K562 (cell line): ENCODE data around the gene KLHL22. TPM values are rescaled to one million over a fixed set of nuclear protein-coding genes. Genes with fewer than 3 reads are reported as not detected.

Source experiments
- CBX1 ChIP-seq: sonication (generic); IDR thresholded peaks from 2 replicates; pipeline ENCODE4 v1.6.1; 2016; ENCODE audit warnings: antibody characterized with exemption, low read depth, mild to moderate bottlenecking
- FOXA1 ChIP-seq: fragments of 450-650 bp; IDR thresholded peaks from 2 replicates; pipeline ENCODE4 v1.6.1; 2016; ENCODE audit warnings: mild to moderate bottlenecking, borderline replicate concordance
- GABPB1 ChIP-seq: sonication (generic); formaldehyde crosslinking; IDR thresholded peaks from 2 replicates; pipeline ENCODE4 v1.8.0; 2022; ENCODE audit warnings: mild to moderate bottlenecking, missing genetic modification reagents
- KLF16 ChIP-seq: IDR thresholded peaks from 2 replicates; pipeline ENCODE4 v1.6.1; 2016; ENCODE audit warnings: antibody characterized with exemption
- MEF2D ChIP-seq: conservative IDR thresholded peaks from 2 replicates; pipeline ENCODE4 v1.6.1; 2016; ENCODE audit warnings: low read depth, missing genetic modification characterization, missing compliant biosample characterization
- MEIS2 ChIP-seq: fragments of 450-650 bp; IDR thresholded peaks from 2 replicates; pipeline ENCODE4 v1.6.1; 2014; ENCODE audit warnings: mild to moderate bottlenecking; ENCODE audit not compliant: partially characterized antibody
- NFYB ChIP-seq: IDR thresholded peaks from 2 replicates; pipeline ENCODE4 v1.6.1; 2011; ENCODE audit warnings: mild to moderate bottlenecking, moderate library complexity; ENCODE audit not compliant: insufficient read length; ENCODE audit errors: extremely low read depth
- NR1H2 ChIP-seq: sonication (generic); formaldehyde crosslinking; IDR thresholded peaks from 2 replicates; pipeline ENCODE4 v1.4.0; 2020; ENCODE audit warnings: mild to moderate bottlenecking, missing genetic modification reagents
- NUFIP1 ChIP-seq: fragments of 450-650 bp; IDR thresholded peaks from 2 replicates; pipeline ENCODE4 v1.6.1; 2018; ENCODE audit not compliant: partially characterized antibody
- PKNOX1 ChIP-seq: fragments of 450-650 bp; IDR thresholded peaks from 2 replicates; pipeline ENCODE4 v1.6.1; 2016
- POLR2H ChIP-seq: IDR thresholded peaks from 2 replicates; pipeline ENCODE4 v1.6.1; 2016; ENCODE audit warnings: missing genetic modification characterization, low read depth, mild to moderate bottlenecking, control low read depth, missing compliant biosample characterization, moderate library complexity
- RB1 ChIP-seq: fragments of 450-650 bp; IDR thresholded peaks from 2 replicates; pipeline ENCODE4 v1.6.1; 2017; ENCODE audit warnings: low read depth, mild to moderate bottlenecking
- RUNX1 ChIP-seq: sonication (generic); IDR thresholded peaks from 2 replicates; pipeline ENCODE4 v1.6.1; 2016; ENCODE audit warnings: antibody characterized with exemption, low read depth
- SMAD1 ChIP-seq: fragments of 150-350 bp; IDR thresholded peaks from 2 replicates; pipeline ENCODE4 v1.6.1; 2014; ENCODE audit warnings: low read length, low read depth; ENCODE audit not compliant: partially characterized antibody
- TEAD4 ChIP-seq, 2 experiments: sonication (generic) in 1 of 2; formaldehyde crosslinking in 1 of 2; IDR thresholded peaks; 2 replicates each; pipeline versions ENCODE4 v1.6.1 to v1.8.0; 2012 to 2022; ENCODE audit warnings: borderline replicate concordance in 1 of 2, inconsistent platforms in 1 of 2, low read length in 1 of 2, mild to moderate bottlenecking in 1 of 2, missing genetic modification reagents in 1 of 2
- YY1 ChIP-seq, 3 experiments: IDR thresholded peaks; 2 replicates each; pipeline ENCODE4 v1.6.1; 2011; ENCODE audit warnings: low read length in 2 of 3, mild to moderate bottlenecking in 2 of 3, moderate library complexity in 2 of 3, borderline replicate concordance in 1 of 3, control low read depth in 1 of 3, low read depth in 1 of 3; ENCODE audit not compliant: insufficient read depth in 3 of 3, insufficient replicate concordance in 2 of 3, control insufficient read depth in 1 of 3, insufficient read length in 1 of 3; ENCODE audit errors: extremely low read depth in 1 of 3
- ZBTB12 ChIP-seq: fragments of 250-450 bp; sonication (Bioruptor Pico); IDR thresholded peaks from 2 replicates; pipeline ENCODE4 v1.4.0; 2020
- ZNF644 ChIP-seq: fragments of 200-800 bp; sonication (Bioruptor generic); IDR thresholded peaks from 2 replicates; pipeline ENCODE4 v1.6.1; 2016; ENCODE audit warnings: low read depth, missing genetic modification characterization, missing compliant biosample characterization
- ZNF778 ChIP-seq: fragments of 450-650 bp; formaldehyde crosslinking; IDR thresholded peaks from 2 replicates; pipeline ENCODE4 v1.4.0; 2020; ENCODE audit warnings: mild to moderate bottlenecking, moderate library complexity
- polyA plus RNA-seq, 8 experiments: library from polyadenylated mRNA; depleted of rRNA in 4 of 8; stranded (reverse) in 5 of 8; unstranded in 3 of 8; fragments of >200 nt; fragmentation: Nextera tagmentation in 2 of 8; fragmentation: Illumina TruSeq in 1 of 8; extraction: Ambion mirVana in 2 of 8; extraction: Trizol in 1 of 8; gene quantifications; 2 replicates each; pipeline versions ENCODE4 v1.2.1 to v1.2.3, GENCODE V29; 2011 to 2014; ENCODE audit warnings: inconsistent platforms in 1 of 8, missing spikeins in 1 of 8
- total RNA-seq, 7 experiments: library from RNA; depleted of rRNA in 6 of 7; stranded (reverse); fragments of >200 nt in 6 of 7; fragmentation: Illumina TruSeq in 2 of 7; extraction: Trizol in 2 of 7; gene quantifications; 2 replicates each; pipeline versions ENCODE4 v1.2.1 to v1.2.3, GENCODE V29; 2011 to 2021; ENCODE audit warnings: low replicate concordance in 1 of 7
- TF ChIP-seq, protein P1 (sequence below): fragments of 450-650 bp; formaldehyde crosslinking; IDR thresholded peaks from 2 replicates; pipeline ENCODE4 v1.4.0; 2022; ENCODE audit warnings: missing genetic modification characterization
- TF ChIP-seq, protein P2 (sequence below): sonication (generic); formaldehyde crosslinking; IDR thresholded peaks from 2 replicates; pipeline ENCODE4 v1.8.1; 2022; ENCODE audit warnings: missing genetic modification reagents
- TF ChIP-seq, protein P3 (sequence below): fragments of 200-800 bp; sonication (Bioruptor generic); IDR thresholded peaks from 2 replicates; pipeline ENCODE4 v1.6.1; 2017; ENCODE audit warnings: missing genetic modification characterization, missing compliant biosample characterization

The KLHL22 gene
- total and polyA plus RNA-seq, 9 of the 15 experiments (the other 6 are each of a cell fraction or from before 2014, with no cell fraction given), result 1.3 to 25.6 (median 15.2) TPM

DNA sequence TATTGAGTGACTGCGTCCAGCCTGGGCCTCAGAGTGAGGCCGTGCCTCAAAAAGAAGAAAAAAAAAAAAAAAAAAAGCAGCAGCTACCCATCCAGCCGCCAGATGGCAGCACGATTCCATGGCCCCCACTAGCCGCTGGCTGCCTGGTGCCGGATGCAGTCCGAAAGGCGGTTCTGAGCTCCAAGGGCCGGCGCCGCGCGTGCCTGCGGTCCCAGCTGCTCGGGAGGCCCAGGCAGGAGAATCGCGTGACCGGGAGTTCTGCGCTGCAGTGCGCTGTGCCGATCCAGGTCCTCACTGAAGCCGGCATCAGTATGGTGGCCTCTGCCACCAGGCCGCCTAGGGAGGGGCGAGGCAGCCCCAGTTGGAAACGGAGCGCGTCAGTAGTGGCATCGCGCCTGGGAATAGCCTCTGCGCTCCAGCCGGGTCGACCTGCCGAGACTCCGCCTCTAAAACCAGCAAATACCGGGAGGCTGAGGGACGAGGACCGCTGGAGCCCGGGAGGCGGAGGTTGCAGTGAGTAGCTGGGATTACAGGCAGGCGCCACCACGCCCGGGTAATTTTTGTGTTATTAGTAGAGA, 77.3 kb downstream of the KLHL22 start (continued):
- TF ChIP-seq CBX1 (peak; percentile 72), FOXA1 (no peak), KLF16 (no peak; the same call in 1 of the 2 replicates), YY1 (IDR thresholded peaks at IDR 0.05; ENCODE audit: borderline replicate concordance in 1 of 3, control insufficient read depth in 1 of 3, extremely low read depth in 1 of 3, insufficient read depth in 3 of 3, insufficient read length in 1 of 3, insufficient replicate concordance in 2 of 3, low read depth in 1 of 3, low read length in 2 of 3) (peak; percentile 14 to 83 (median 82)), MEF2D (no peak), NR1H2 (CRISPR knock-in tag) (no peak), ZNF778 (CRISPR knock-in tag) (no peak), NUFIP1 (peak; percentile 88), TEAD4 (IDR thresholded peaks at IDR 0.05; ENCODE audit: low read length) (peak; percentile 40; the same call in 1 of the 2 replicates), TEAD4 (CRISPR knock-in tag; IDR thresholded peaks at IDR 0.05; ENCODE audit: borderline replicate concordance) (no peak; the same call in 1 of the 2 replicates), MEIS2 (no peak), SMAD1 (peak; percentile 44), ZNF644 (tag) (no peak), GABPB1 (CRISPR knock-in tag) (peak; percentile 75; the same call in 1 of the 2 replicates), ZBTB12 (CRISPR knock-in tag) (no peak), RB1 (peak; percentile 98), POLR2H (no peak), NFYB (no peak), RUNX1 (peak; percentile 29; the same call in 1 of the 2 replicates), PKNOX1 (no peak)
- TF ChIP-seq, protein P1, sequence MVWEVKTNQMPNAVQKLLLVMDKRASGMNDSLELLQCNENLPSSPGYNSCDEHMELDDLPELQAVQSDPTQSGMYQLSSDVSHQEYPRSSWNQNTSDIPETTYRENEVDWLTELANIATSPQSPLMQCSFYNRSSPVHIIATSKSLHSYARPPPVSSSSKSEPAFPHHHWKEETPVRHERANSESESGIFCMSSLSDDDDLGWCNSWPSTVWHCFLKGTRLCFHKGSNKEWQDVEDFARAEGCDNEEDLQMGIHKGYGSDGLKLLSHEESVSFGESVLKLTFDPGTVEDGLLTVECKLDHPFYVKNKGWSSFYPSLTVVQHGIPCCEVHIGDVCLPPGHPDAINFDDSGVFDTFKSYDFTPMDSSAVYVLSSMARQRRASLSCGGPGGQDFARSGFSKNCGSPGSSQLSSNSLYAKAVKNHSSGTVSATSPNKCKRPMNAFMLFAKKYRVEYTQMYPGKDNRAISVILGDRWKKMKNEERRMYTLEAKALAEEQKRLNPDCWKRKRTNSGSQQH (CRISPR knock-in tag), result no peak
- TF ChIP-seq, protein P2, sequence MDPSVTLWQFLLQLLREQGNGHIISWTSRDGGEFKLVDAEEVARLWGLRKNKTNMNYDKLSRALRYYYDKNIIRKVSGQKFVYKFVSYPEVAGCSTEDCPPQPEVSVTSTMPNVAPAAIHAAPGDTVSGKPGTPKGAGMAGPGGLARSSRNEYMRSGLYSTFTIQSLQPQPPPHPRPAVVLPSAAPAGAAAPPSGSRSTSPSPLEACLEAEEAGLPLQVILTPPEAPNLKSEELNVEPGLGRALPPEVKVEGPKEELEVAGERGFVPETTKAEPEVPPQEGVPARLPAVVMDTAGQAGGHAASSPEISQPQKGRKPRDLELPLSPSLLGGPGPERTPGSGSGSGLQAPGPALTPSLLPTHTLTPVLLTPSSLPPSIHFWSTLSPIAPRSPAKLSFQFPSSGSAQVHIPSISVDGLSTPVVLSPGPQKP (CRISPR knock-in tag), result no peak
- TF ChIP-seq, protein P3, sequence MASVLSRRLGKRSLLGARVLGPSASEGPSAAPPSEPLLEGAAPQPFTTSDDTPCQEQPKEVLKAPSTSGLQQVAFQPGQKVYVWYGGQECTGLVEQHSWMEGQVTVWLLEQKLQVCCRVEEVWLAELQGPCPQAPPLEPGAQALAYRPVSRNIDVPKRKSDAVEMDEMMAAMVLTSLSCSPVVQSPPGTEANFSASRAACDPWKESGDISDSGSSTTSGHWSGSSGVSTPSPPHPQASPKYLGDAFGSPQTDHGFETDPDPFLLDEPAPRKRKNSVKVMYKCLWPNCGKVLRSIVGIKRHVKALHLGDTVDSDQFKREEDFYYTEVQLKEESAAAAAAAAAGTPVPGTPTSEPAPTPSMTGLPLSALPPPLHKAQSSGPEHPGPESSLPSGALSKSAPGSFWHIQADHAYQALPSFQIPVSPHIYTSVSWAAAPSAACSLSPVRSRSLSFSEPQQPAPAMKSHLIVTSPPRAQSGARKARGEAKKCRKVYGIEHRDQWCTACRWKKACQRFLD (CRISPR knock-in tag), result 0 out of 2 replicates have a peak, but pooled peaks have one; percentile 36
